ENCODE measurements around the gene ITSN1.
A peak's percentile ranks its signal among the peaks of the same experiment; 100 is the strongest.

The ITSN1 gene

DNA sequence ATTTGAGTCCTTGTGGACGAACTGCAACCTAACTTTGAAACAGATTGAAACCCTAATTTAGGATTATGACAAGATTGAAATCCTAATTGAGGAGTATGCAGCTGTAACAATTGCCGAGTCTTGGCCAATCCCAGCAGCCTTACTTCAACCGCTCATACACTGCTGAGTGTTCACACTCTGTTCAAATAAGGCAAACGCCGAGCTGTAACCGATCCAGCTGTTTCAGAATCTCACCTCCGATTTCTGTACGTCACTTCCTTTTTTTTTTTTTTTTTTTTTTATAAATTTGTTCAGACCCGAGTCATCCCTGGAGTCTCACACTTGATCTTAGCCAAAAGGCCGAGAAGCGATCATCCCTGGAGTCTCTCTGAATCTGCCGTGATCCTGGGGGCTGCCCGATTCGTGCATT lies 295.6 kb downstream of the ITSN1 start:
- no peak overlapping the region for H3K27ac Mint-ChIP-seq
- H3K9me3 Mint-ChIP-seq, result no peaks in the 10 kb centered on the region
- H3K4me1 Mint-ChIP-seq, result peaks cover 7% of the 10 kb centered on the region
- no peak for DNase-seq (ENCODE audit: low spot score in 2 of 2)
- peak; percentile 77 for ATAC-seq (ENCODE audit: low read depth)
- H3K27me3 Mint-ChIP-seq, result no peaks in the 10 kb centered on the region
- H3K4me3 Mint-ChIP-seq, result peak overlapping the region; percentile 39
- H3K36me3 Mint-ChIP-seq, result no peaks in the 10 kb centered on the region

DNA sequence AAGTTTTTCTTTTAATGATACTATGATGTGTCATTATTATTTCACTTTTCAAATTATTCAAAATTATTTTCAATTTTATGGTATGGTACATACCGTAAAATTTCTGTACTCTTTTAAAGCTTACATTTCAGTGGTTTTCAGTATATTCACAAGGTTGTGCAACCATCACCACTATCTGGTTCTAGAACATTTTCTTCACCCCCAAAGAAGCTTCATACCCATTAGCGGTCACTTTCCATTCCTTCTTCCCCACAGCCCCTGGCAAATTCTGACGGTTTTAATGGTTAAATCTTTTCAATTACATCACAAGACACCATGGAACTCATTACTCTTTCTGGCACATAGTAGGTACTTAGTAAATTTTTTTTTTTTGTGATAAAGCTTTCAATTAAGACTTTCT lies 296.1 kb downstream of the ITSN1 start:
- Mint-ChIP-seq H3K9me3 (no peaks in the 10 kb centered on the region), H3K27me3 (no peaks in the 10 kb centered on the region), H3K4me3 (peak overlapping the region; percentile 35), H3K4me1 (peaks cover 7% of the 10 kb centered on the region), H3K36me3 (no peaks in the 10 kb centered on the region), H3K27ac (no peak overlapping the region)
- no peak for ATAC-seq (ENCODE audit: low read depth)
- DNase-seq (ENCODE audit: low spot score in 2 of 2), result no peak

DNA sequence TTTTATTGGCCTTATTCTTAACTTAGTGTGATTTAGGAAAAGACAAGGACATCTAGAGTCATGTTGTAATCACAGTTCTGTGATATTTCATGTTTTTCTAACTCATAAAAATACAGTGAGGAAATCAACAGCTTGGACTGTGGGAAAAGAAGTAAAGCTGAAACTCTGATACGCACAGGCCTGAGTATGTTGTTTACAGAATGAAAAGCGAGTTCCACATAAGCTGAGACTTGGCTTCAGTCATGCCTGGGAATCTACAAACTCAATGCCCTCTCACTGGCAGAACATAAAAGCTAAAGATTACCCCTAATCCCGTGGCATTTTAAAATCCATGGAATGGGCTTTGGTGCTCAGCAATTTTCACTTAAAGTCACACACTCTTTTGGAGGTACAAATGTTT lies 296.9 kb downstream of the ITSN1 start:
- ATAC-seq (ENCODE audit: low read depth), result no peak
- no peak for DNase-seq (ENCODE audit: low spot score in 2 of 2)
- Mint-ChIP-seq H3K27ac (no peak overlapping the region), H3K27me3 (no peaks in the 10 kb centered on the region), H3K4me1 (peaks cover 7% of the 10 kb centered on the region), H3K36me3 (no peaks in the 10 kb centered on the region), H3K9me3 (no peaks in the 10 kb centered on the region), H3K4me3 (no peak overlapping the region)

DNA sequence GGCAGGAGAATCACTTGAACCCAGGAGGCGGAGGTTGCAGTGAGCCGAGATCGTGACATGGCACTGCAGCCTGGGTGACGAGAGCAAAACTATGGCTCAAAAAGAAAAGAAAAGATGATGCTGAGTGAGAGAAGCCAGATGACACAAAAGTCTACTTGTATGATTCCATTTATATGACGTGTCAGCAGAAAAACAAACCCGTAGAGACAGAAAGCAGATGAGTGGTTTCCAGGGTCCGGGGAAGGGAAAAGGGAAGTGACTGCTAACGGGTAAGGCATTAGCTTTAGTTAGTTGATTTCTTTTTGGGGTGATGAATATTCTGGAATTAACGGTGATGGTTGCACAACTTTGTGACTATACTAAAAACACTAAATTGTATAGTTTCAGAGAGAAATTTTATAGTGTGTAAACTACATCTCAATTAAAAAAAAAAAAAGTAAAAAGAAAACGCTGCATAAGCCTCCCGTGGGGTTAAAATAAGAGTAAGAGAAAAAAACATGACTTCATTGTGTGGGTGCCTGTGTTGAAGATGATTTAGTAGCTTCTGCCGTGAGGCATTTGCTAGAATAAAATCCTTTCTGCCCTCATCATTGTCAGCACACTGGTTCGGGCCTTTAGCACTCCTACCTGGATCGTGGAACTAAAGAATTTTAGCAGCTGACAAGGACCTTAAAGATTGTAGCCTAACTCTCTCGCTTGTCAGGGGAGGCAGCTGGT lies 298.0 kb downstream of the ITSN1 start:
- H3K36me3 Mint-ChIP-seq, result no peaks in the 10 kb centered on the region
- peaks cover 7% of the 10 kb centered on the region for H3K9me3 Mint-ChIP-seq
- H3K27me3 Mint-ChIP-seq, result no peaks in the 10 kb centered on the region
- no peak overlapping the region for H3K4me3 Mint-ChIP-seq
- H3K27ac Mint-ChIP-seq, result no peak overlapping the region
- peak; percentile 47 for ATAC-seq (ENCODE audit: low read depth)
- H3K4me1 Mint-ChIP-seq, result peaks cover 7% of the 10 kb centered on the region
- no peak for DNase-seq (ENCODE audit: low spot score in 2 of 2)

DNA sequence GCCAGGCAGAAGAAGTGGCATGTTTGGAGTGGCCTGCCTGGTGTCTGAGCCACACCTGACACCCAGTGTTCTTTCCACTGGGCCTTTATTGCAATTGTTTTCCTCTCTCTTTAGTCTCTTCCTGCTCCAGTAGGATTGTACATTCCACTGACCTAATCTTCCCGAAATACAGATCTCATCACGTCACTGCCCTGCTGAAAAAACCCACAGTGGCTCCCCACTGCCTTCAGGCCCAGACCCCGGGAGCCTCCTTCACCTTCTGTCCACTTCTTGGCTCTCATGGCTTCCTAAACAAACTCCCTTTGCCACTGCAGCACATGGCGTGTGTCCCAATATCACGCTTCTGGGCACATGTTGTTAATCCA lies 298.6 kb downstream of the ITSN1 start:
- Mint-ChIP-seq H3K4me3 (no peak overlapping the region), H3K27ac (no peak overlapping the region)

DNA sequence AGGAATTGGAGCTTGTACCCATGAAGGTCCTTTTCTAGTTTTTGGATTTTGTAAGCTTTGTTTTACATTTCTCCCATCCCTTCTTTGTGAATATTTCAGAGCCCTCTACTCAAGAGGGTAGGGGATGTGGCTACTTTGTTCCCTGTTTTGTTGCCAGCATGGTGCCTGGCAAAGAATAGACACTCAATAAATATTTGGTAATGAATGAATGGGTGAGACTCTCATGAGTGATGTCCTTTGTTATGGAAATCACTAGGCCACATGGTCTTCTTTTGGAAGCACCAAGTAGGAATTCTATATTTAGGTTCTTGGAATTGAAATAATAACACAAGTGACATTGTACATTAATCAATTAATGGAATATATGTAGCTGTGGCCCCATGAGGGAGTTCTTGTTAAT lies 300.1 kb downstream of the ITSN1 start:
- Mint-ChIP-seq H3K27ac (no peak overlapping the region), H3K27me3 (no peaks in the 10 kb centered on the region), H3K4me3 (no peak overlapping the region), H3K36me3 (no peaks in the 10 kb centered on the region), H3K9me3 (peaks cover 7% of the 10 kb centered on the region), H3K4me1 (peaks cover 16% of the 10 kb centered on the region)
- DNase-seq (ENCODE audit: low spot score in 2 of 2), result no peak
- ATAC-seq (ENCODE audit: low read depth), result no peak

More for the DNA sequence above, 298.6 kb downstream of the ITSN1 start:
- DNase-seq (ENCODE audit: low spot score in 2 of 2) (no peak), ATAC-seq (ENCODE audit: low read depth) (no peak)
- H3K4me1 Mint-ChIP-seq, result peaks cover 7% of the 10 kb centered on the region
- H3K9me3 Mint-ChIP-seq, result peaks cover 7% of the 10 kb centered on the region
- H3K36me3 Mint-ChIP-seq, result no peaks in the 10 kb centered on the region
- no peaks in the 10 kb centered on the region for H3K27me3 Mint-ChIP-seq

DNA sequence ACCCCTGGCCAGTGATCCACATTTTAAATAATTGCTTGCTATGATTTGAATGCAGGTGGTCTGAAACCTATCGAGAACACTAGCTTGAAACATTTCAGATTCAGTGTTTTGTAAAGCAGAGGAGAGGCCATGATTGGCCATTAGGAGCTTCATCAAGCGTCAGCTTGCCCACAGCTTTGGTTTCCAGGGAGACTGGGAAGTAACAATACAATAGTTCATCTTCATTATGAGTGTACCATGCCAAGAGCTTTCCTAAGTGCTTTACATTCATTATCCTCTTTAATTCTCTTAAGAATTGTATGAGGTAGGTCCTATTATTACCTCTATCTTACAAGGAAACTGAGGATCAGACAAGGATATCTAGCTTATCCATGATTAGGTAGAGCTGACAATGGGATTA lies 301.0 kb downstream of the ITSN1 start:
- Mint-ChIP-seq H3K9me3 (peaks cover 7% of the 10 kb centered on the region), H3K36me3 (no peaks in the 10 kb centered on the region), H3K4me3 (no peak overlapping the region), H3K27ac (no peak overlapping the region), H3K27me3 (no peaks in the 10 kb centered on the region), H3K4me1 (peaks cover 20% of the 10 kb centered on the region)
- ATAC-seq (ENCODE audit: low read depth) (no peak), DNase-seq (ENCODE audit: low spot score in 2 of 2) (no peak)

DNA sequence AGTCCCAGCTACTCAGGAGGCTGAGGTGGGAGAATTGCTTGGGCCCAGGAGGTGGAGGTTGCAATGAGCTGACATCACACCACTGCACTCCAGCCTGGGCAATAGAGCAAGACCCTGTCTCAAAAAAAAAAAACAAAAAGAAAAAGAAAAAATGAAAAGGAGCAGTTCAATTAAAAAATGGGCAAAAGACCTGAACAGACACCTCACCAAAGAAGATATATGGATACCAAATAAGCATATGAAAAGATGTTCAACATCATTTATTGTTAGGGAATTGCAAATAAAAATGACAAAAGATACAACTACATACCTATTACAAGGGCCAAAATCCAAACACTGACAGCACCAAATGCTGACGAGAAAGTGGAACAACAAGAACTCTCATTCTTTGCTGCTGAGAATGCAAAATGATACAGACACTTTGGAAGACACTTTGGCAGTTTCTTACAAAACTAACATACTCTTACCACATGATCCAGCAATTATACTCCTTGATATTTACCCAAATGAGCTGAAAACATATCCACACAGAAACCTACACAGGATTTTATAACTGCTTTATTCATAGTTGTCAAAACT lies 302.0 kb downstream of the ITSN1 start:
- no peaks in the 10 kb centered on the region for H3K36me3 Mint-ChIP-seq
- DNase-seq (ENCODE audit: low spot score in 2 of 2) (no peak), ATAC-seq (ENCODE audit: low read depth) (no peak)
- no peak overlapping the region for H3K27ac Mint-ChIP-seq
- H3K27me3 Mint-ChIP-seq, result no peaks in the 10 kb centered on the region
- H3K4me1 Mint-ChIP-seq, result peaks cover 24% of the 10 kb centered on the region
- no peak overlapping the region for H3K4me3 Mint-ChIP-seq
- peaks cover 7% of the 10 kb centered on the region for H3K9me3 Mint-ChIP-seq

DNA sequence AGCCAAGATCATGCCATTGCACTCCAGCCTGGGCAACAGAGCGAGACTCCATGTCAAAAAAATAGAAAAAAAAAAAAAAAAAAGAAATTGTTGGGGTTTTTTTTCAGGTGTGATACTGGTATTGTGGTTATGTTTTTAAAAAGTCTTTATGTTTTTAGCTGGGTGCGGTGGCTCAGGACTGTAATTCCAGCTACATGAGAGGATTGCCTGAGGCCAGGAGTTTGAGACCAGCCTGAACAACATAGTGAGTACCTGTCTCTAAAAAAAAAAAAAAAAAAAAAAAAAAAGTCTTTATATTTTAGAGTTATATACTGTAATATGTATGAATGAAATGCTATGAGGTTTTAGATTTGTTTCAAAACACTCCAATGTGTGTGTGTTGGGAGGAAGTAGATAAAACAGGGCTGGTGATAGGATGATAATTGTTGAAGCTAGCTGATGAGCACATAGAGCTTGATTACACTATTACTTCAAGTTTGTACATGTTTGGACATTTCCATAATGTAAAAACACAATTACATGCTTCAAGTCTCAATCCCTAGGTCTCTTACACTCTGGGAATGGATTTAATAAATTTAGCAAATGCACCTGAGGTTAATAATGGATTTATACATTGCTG lies 303.5 kb downstream of the ITSN1 start:
- no peaks in the 10 kb centered on the region for H3K36me3 Mint-ChIP-seq
- no peak for ATAC-seq (ENCODE audit: low read depth)
- no peak for DNase-seq (ENCODE audit: low spot score in 2 of 2)
- H3K27ac Mint-ChIP-seq, result no peak overlapping the region
- H3K4me3 Mint-ChIP-seq, result no peak overlapping the region
- H3K27me3 Mint-ChIP-seq, result no peaks in the 10 kb centered on the region
- peaks cover 7% of the 10 kb centered on the region for H3K9me3 Mint-ChIP-seq
- peaks cover 28% of the 10 kb centered on the region for H3K4me1 Mint-ChIP-seq

DNA sequence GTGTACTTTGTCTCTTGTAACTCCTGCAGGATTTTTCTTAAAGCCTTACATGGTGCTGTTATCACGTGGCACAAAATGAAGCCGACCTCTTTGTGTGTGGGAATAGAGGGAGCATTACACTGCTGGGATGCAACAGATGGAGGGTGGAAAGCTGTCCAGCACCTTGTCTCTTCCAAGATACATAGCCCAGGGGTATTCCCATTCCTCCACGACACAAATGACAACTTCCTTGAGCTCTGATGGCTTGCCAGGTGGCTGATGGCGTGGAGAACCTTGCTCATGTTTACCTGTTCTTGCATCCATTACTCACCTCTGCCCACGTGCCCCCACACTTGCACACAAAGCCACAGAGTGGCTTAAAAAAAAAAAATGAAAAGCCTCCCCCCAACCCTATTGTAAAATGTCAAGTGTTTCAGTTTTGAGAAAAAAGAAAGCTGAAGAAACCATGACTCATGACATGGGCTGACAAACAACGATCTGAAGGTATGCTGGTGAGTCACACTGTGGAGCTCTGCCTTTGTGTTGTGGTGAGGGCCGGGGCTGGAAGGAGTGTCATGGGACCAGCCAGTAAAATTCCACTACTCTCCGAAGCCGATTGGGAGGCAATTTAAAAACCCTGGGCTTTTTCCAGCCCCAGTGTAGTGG lies 305.3 kb downstream of the ITSN1 start:
- peaks cover 37% of the 10 kb centered on the region for H3K4me1 Mint-ChIP-seq
- no peak for DNase-seq (ENCODE audit: low spot score in 2 of 2)
- no peaks in the 10 kb centered on the region for H3K27me3 Mint-ChIP-seq
- H3K4me3 Mint-ChIP-seq, result peak overlapping the region; percentile 66
- peaks cover 7% of the 10 kb centered on the region for H3K9me3 Mint-ChIP-seq
- no peaks in the 10 kb centered on the region for H3K36me3 Mint-ChIP-seq
- ATAC-seq (ENCODE audit: low read depth), result peak; percentile 34
- peak overlapping the region; percentile 97 for H3K27ac Mint-ChIP-seq

DNA sequence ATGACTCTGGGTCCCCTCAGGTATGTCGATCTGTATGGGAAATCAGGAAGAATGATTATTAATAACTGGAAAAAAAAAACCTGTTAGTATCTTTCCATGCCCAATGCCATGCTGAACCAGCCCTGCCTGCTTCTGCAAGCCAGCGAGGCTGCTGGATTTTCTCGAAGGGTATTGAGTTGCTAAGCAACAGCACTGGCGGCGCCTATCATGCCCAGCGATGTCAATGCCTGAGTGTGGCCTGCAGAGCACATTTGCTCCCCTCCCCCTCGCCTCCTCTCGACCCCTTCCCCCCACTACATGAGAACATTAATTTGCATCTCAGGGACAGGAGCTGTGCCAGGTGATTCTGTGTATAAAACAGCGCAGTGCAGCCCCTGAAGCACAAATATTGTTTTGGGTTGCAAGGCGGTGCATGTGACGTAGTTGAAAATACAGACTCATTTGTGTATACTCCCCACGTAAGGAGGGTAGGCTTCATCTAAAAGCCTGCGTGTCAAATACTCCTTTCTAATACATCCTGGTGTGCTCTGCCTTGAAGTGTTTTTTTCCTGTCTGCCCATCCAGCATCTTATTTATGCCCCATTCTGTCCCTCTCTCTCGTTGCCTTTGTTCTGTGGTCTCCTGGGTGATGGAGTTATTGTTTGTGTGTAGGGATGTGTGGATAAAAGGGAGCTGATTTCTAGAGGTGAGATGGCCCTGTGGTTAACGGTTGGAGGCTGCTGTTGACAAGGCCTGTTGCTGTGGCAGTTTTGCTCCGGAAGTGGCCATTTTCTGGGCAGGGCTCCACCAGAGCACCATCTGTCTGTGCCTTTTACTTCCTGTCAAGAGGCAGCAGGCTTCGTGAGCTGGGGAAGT lies 306.0 kb downstream of the ITSN1 start:
- Mint-ChIP-seq H3K4me1 (peaks cover 37% of the 10 kb centered on the region), H3K4me3 (peak overlapping the region; percentile 66), H3K27me3 (no peaks in the 10 kb centered on the region), H3K36me3 (no peaks in the 10 kb centered on the region), H3K27ac (peak overlapping the region; percentile 97), H3K9me3 (peaks cover 7% of the 10 kb centered on the region)
- ATAC-seq (ENCODE audit: low read depth) (peak; percentile 75), DNase-seq (ENCODE audit: low spot score in 2 of 2) (peak; percentile 40 to 47)

DNA sequence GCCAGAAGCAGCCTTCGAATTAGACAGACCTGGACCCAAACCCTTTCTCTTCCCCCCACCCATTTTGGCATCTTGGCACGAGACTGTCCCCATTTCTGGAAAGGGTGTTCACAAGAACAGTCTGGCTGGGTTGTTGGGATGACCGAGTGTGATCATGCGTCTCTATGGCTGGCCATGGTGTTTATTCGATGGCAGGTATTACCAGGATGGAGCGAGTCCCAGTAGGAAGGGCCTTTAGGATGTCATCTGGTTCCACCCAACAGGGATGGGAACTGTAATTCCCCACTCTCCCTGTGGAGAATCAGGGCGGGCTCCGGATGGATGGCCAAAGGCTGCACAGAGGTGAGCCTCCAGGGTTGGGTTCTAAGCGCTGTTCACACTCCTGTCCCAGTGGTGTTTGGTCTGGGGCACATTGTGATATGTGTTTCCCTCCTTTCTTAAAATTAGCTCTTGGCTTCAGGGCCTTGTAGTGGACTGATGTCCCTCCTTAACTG lies 306.7 kb downstream of the ITSN1 start:
- Mint-ChIP-seq H3K27me3 (no peaks in the 10 kb centered on the region), H3K9me3 (peaks cover 7% of the 10 kb centered on the region), H3K36me3 (no peaks in the 10 kb centered on the region), H3K4me1 (peaks cover 37% of the 10 kb centered on the region), H3K27ac (peak overlapping the region; percentile 97), H3K4me3 (peak overlapping the region; percentile 66)
- DNase-seq (ENCODE audit: low spot score in 2 of 2) (no peak), ATAC-seq (ENCODE audit: low read depth) (no peak)
